Adrenal gland (tissue), 5 donors: ENCODE measurements around the gene ELMOD1.

Source experiments
- CTCF ChIP-seq, 6 experiments: fragments of 450-650 bp in 4 of 6; fragments of 200-600 bp in 2 of 6; sonication (generic) in 1 of 6; IDR thresholded peaks; 1 replicate in 5 of 6; 2 replicates in 1 of 6; pipeline versions ENCODE4 v1.5.1 to v1.8.0; 2016 to 2021; ENCODE audit warnings: antibody characterized with exemption in 6 of 6, mild to moderate bottlenecking in 2 of 6, moderate library complexity in 1 of 6
- POLR2A ChIP-seq, 2 donors: fragments of 450-650 bp; IDR thresholded peaks; one replicate each; pipeline ENCODE4 v1.6.1; 2017; ENCODE audit warnings: antibody characterized with exemption in 2 of 2, mild to moderate bottlenecking in 2 of 2, moderate library complexity in 1 of 2
- donor health status: DM: no; HTN: no; CAD: no.

- TF ChIP-seq CTCF (IDR thresholded peaks at IDR 0.05) (no peak), POLR2A (IDR thresholded peaks at IDR 0.05) (no peak)
Measured at GRCh38 chr11:107669191-107669740, 78.3 kb downstream of the ELMOD1 start.
